ENCODE results near the gene CIDEB.

CIDEB gene

GRCh38 chr14:24290746-24291145 is 17.0 kb downstream of the CIDEB start:
- no peak for DNase-seq (ENCODE audit: low read depth, low spot score)
- no peak for TF ChIP-seq POLR2AphosphoS5 (IDR thresholded peaks at IDR 0.05; ENCODE audit: borderline replicate concordance, low read depth, low read length)
- no peak for TF ChIP-seq EZH2 (IDR thresholded peaks at IDR 0.05)
- no peak for TF ChIP-seq FOXP2 (optimal IDR thresholded peaks at IDR 0.05; ENCODE audit: control extremely low read depth, extremely low read length, insufficient read depth)
- H3K4me3 ChIP-seq, result no peak overlapping the region
- H3K9ac ChIP-seq (ENCODE audit: insufficient read length), result no peak overlapping the region
- H3K36me3 ChIP-seq (ENCODE audit: insufficient read depth, low read length), result no peaks in the 10 kb centered on the region; the same call in 1 of the 2 replicates
- no peak overlapping the region for H3K27ac ChIP-seq
- no peaks in the 10 kb centered on the region for H3K9me3 ChIP-seq (ENCODE audit: low read depth, low read length)

DNA sequence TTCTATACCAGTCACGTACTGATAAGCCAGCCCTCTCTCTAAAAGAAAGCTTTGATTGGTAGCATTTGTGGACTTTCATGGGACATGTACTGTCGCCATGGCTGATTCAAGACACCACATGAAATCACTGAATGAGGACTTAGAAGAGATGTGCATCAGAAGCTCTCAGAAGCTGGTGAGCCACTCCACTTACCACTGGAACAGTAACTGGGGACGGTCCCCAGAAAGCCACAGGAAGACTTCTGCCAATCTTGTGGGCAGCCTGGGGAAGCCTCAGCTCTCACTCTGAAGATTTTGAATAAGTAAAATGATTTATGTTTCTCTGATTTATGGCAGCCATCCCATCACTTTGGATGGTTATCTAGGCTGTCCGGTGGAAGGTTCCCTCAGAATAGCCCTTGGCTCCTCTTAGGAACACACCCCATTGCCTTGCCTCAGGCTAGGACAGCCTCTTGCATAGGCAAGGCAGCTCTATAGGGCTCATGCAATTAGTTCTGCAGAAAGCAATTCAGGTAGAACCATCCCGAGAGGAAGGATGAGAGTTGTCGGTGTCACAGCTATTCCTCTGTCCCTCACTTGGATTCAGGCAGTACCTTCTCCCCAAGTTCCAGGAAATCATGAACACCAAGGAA is 18.0 kb downstream of the CIDEB start:
- Histone ChIP-seq H3K4me3 (no peak overlapping the region), H3K27ac (no peak overlapping the region), H3K9me3 (ENCODE audit: low read depth, low read length) (no peaks in the 10 kb centered on the region), H3K36me3 (ENCODE audit: insufficient read depth, low read length) (no peaks in the 10 kb centered on the region), H3K9ac (ENCODE audit: insufficient read length) (no peak overlapping the region)
- TF ChIP-seq POLR2AphosphoS5 (IDR thresholded peaks at IDR 0.05; ENCODE audit: borderline replicate concordance, low read depth, low read length) (no peak), FOXP2 (optimal IDR thresholded peaks at IDR 0.05; ENCODE audit: control extremely low read depth, extremely low read length, insufficient read depth) (no peak), EZH2 (IDR thresholded peaks at IDR 0.05) (no peak)
- no peak for DNase-seq (ENCODE audit: low read depth, low spot score)

GRCh38 chr14:24286996-24287395 is 20.8 kb downstream of the CIDEB start:
- Histone ChIP-seq H3K9ac (ENCODE audit: insufficient read length) (no peak overlapping the region), H3K9me3 (ENCODE audit: low read depth, low read length) (no peaks in the 10 kb centered on the region), H3K36me3 (ENCODE audit: insufficient read depth, low read length) (no peaks in the 10 kb centered on the region), H3K27ac (no peak overlapping the region), H3K4me3 (no peak overlapping the region)
- no peak for TF ChIP-seq POLR2AphosphoS5 (IDR thresholded peaks at IDR 0.05; ENCODE audit: borderline replicate concordance, low read depth, low read length)
- TF ChIP-seq FOXP2 (optimal IDR thresholded peaks at IDR 0.05; ENCODE audit: control extremely low read depth, extremely low read length, insufficient read depth), result no peak
- no peak for TF ChIP-seq EZH2 (IDR thresholded peaks at IDR 0.05)
- DNase-seq (ENCODE audit: low read depth, low spot score), result no peak

DNA sequence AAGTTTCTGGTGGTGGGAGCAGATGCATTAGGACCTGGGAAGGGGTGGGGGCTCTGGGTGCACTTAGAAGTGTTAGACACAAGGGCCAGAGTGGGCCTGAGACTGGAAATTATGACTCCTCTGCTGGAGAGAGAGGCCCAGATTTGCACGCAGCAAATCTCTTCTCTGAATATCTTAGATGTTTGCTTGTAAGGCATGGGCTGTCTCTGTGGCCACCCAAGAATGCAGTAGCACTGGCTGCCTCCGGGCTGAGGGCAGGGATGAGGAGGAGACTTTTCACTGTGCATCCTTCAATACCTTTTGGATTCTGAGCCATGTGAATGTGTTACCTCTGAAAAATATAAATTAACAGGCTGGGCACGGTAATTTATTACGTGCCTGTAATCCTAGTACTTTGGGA is 22.4 kb downstream of the CIDEB start:
- Histone ChIP-seq H3K9me3 (ENCODE audit: low read depth, low read length) (no peaks in the 10 kb centered on the region), H3K4me3 (no peak overlapping the region), H3K36me3 (ENCODE audit: insufficient read depth, low read length) (no peaks in the 10 kb centered on the region), H3K27ac (no peak overlapping the region), H3K9ac (ENCODE audit: insufficient read length) (no peak overlapping the region)
- TF ChIP-seq EZH2 (IDR thresholded peaks at IDR 0.05), result no peak
- TF ChIP-seq FOXP2 (optimal IDR thresholded peaks at IDR 0.05; ENCODE audit: control extremely low read depth, extremely low read length, insufficient read depth), result no peak
- TF ChIP-seq POLR2AphosphoS5 (IDR thresholded peaks at IDR 0.05; ENCODE audit: borderline replicate concordance, low read depth, low read length), result no peak
- DNase-seq (ENCODE audit: low read depth, low spot score), result no peak

DNA sequence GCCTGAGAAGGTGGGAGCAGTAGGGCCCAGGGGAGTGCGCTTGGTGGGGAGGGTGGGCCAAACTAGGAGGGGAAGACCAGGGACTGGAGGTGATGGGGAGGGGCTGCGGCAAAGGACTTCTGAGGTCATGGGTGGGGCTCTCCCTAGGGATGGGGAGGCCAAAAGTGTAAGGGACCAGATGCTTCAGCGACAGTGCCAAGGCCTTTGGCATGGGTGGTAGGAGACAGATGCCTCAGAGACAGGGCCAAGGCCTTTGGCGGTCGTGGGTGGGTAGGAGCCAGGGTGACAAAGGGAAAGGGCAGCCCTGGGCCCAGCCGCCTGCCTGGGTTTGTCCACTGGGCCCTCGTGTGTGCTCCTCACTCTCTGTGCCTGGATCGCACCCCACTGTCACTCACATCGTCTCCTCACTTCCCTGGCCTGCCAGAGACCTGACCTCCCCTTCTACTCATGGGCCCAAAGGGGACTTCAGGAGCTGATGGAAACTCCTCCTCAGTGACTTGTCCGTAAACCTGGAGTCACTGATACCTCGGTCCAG is 23.2 kb downstream of the CIDEB start:
- no peak overlapping the region for H3K27ac ChIP-seq
- no peak for TF ChIP-seq FOXP2 (optimal IDR thresholded peaks at IDR 0.05; ENCODE audit: control extremely low read depth, extremely low read length, insufficient read depth)
- no peak for TF ChIP-seq EZH2 (IDR thresholded peaks at IDR 0.05)
- TF ChIP-seq POLR2AphosphoS5 (IDR thresholded peaks at IDR 0.05; ENCODE audit: borderline replicate concordance, low read depth, low read length), result no peak
- H3K4me3 ChIP-seq, result no peak overlapping the region
- H3K9me3 ChIP-seq (ENCODE audit: low read depth, low read length), result no peaks in the 10 kb centered on the region
- H3K9ac ChIP-seq (ENCODE audit: insufficient read length), result no peak overlapping the region
- H3K36me3 ChIP-seq (ENCODE audit: insufficient read depth, low read length), result no peaks in the 10 kb centered on the region
- DNase-seq (ENCODE audit: low read depth, low spot score), result no peak

DNA sequence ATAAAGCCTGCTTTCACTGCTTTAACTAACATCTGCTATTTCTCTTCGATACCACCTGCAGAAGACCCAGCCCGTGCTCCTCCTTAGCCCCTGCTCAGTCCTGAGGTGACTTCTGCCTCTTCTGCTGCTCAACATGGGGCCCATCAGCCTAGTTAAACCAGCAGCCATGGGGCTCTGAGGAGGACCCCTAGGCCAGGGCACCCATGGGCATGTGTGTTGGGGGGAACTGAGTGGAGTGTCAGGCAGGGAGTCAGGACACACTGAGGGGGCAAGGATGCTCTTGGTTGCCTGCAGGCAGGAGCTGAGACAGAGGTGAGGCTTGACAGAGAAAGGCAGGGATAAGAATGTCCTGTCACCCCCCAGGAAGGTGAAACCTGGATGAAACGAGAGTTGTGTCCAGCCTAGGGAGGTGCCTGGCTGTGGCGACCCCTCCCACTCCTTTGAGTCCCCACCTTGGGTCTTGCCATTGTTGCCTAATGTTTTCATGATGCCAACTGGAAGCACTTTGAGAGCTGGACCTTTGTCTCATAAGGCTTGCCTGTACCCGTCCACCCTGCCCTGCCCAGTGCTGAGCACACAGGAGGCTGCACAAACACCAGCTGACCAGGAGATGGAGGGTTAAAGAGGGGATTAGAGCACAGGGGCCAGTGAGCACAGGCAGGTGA is 23.8 kb downstream of the CIDEB start:
- TF ChIP-seq FOXP2 (optimal IDR thresholded peaks at IDR 0.05; ENCODE audit: control extremely low read depth, extremely low read length, insufficient read depth) (no peak), POLR2AphosphoS5 (IDR thresholded peaks at IDR 0.05; ENCODE audit: borderline replicate concordance, low read depth, low read length) (no peak), EZH2 (IDR thresholded peaks at IDR 0.05) (no peak)
- Histone ChIP-seq H3K27ac (no peak overlapping the region), H3K9me3 (ENCODE audit: low read depth, low read length) (no peaks in the 10 kb centered on the region), H3K36me3 (ENCODE audit: insufficient read depth, low read length) (no peaks in the 10 kb centered on the region), H3K9ac (ENCODE audit: insufficient read length) (no peak overlapping the region), H3K4me3 (no peak overlapping the region)
- DNase-seq (ENCODE audit: low read depth, low spot score), result no peak

DNA sequence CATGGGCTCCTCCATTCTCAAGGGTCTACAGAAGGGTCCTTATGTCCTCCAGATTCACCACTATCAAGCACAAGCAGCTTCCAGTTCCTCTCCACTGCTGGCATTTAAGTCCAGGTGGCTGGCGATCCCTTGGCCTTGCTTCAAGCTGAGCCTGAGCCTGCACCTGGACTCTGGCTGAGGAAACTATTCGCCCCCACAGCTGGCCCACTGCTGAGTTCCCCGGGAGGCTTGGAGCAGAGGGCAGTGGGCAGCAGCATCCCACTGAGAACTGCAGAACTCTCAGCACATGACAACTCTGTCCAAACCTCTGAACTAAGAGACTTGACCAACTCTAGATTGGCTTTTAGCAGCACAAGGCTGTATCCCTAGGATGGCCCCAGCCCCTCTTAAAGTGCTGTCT is 25.0 kb downstream of the CIDEB start:
- TF ChIP-seq FOXP2 (optimal IDR thresholded peaks at IDR 0.05; ENCODE audit: control extremely low read depth, extremely low read length, insufficient read depth), result no peak
- TF ChIP-seq POLR2AphosphoS5 (IDR thresholded peaks at IDR 0.05; ENCODE audit: borderline replicate concordance, low read depth, low read length), result no peak
- no peak for TF ChIP-seq EZH2 (IDR thresholded peaks at IDR 0.05)
- H3K9ac ChIP-seq (ENCODE audit: insufficient read length), result no peak overlapping the region
- no peaks in the 10 kb centered on the region for H3K9me3 ChIP-seq (ENCODE audit: low read depth, low read length)
- no peak overlapping the region for H3K27ac ChIP-seq
- DNase-seq (ENCODE audit: low read depth, low spot score), result no peak
- H3K36me3 ChIP-seq (ENCODE audit: insufficient read depth, low read length), result no peaks in the 10 kb centered on the region
- H3K4me3 ChIP-seq, result no peak overlapping the region

GRCh38 chr14:24281636-24282035 is 26.1 kb downstream of the CIDEB start:
- H3K27ac ChIP-seq, result no peak overlapping the region
- no peaks in the 10 kb centered on the region for H3K36me3 ChIP-seq (ENCODE audit: insufficient read depth, low read length)
- no peak overlapping the region for H3K4me3 ChIP-seq
- no peaks in the 10 kb centered on the region for H3K9me3 ChIP-seq (ENCODE audit: low read depth, low read length)
- no peak overlapping the region for H3K9ac ChIP-seq (ENCODE audit: insufficient read length)
- no peak for DNase-seq (ENCODE audit: low read depth, low spot score)
- no peak for TF ChIP-seq EZH2 (IDR thresholded peaks at IDR 0.05)
- no peak for TF ChIP-seq FOXP2 (optimal IDR thresholded peaks at IDR 0.05; ENCODE audit: control extremely low read depth, extremely low read length, insufficient read depth)
- TF ChIP-seq POLR2AphosphoS5 (IDR thresholded peaks at IDR 0.05; ENCODE audit: borderline replicate concordance, low read depth, low read length), result no peak

Data from SK-N-MC (cell line).